Measurements from ENCODE around the gene FANCC.
"Not testable (repeated sequence)": the region's sequence is repeated elsewhere in the genome, so short reads cannot be mapped to it uniquely, and the experiment has no call there.

FANCC gene

DNA sequence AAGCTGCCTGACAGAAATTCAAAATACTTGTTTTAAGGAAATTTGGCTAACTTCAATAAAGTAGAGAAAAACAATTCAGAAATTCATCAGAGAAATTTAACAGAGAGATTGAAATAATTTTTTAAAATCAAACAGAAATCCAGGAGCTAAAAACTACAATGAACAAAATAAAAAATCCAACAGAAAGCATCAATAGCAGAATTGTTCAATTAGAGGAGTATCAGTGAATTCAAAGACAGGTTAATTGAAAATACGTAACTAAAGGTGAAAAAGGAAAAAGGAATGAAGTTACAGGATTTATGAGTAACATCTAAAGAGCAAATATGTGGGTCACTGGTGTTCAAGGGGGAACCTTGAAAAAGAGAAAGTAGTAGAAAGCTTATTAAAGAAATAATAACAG, 36.8 kb downstream of the FANCC start:
- no peak for DNase-seq (ENCODE audit: low read depth)

DNA sequence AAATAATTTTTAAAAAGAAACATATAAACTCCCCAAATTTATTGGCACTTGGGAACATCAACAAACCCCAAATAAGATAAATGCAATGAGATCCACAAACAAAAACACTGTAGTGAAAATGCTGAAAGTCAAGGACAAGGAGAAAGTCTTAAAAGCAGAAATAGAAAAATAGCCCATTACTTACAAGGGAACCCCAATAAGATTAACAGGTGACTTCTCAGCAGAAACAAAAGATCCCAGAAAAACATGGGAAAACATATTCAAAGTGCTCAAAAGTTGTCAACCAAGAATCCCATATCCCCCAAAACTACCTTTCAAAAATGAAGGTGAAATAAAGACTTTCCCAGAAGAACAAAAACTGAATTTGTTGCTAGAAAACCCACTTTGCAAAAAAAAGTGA, 40.0 kb downstream of the FANCC start:
- no peak for DNase-seq (ENCODE audit: low read depth)

DNA sequence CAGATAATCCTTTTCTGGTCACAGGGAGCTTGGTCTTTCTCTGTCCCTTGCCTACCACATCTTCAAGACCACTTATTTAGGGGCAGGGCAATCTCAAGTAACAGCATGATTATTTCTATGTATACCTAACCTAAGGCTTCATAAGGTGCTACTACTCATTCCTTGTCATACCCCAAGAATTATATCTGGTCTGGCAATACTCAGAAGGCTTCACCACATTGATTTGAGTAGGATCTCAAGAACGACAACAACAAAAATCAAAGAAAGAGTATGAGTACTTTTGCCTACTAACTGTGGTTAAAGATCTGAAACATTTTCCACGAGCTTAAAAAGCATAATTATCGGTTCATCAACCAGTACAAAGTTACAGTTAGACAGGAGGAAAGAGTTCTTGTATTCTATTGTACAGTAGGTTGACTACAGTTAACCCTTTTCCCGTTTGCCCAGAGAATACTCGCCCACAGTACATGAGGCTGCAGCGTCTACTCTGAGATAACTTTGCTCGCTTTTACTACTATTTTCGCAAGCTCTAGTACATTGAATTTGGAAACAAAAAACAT, 41.0 kb downstream of the FANCC start:
- no peak for DNase-seq (ENCODE audit: low read depth)

DNA sequence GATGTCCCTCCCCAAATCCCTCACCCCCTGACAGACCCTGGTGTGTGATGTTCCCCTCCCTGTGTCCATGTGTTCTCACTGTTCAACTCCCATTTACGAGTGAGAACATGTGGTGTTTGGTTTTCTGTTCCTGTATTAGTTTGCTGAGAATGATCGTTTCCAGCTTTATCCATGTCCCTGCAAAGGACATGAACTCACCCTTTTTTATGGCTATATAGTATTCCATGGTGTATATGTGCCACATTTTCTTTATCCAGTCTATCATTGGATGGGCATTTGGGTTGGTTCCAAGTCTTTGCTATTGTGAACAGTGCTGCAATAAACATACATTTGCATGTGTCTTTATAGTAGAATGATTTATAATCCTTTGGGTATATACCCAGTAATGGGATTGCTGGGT, 43.3 kb downstream of the FANCC start:
- DNase-seq (ENCODE audit: low read depth) = not testable (repeated sequence)

DNA sequence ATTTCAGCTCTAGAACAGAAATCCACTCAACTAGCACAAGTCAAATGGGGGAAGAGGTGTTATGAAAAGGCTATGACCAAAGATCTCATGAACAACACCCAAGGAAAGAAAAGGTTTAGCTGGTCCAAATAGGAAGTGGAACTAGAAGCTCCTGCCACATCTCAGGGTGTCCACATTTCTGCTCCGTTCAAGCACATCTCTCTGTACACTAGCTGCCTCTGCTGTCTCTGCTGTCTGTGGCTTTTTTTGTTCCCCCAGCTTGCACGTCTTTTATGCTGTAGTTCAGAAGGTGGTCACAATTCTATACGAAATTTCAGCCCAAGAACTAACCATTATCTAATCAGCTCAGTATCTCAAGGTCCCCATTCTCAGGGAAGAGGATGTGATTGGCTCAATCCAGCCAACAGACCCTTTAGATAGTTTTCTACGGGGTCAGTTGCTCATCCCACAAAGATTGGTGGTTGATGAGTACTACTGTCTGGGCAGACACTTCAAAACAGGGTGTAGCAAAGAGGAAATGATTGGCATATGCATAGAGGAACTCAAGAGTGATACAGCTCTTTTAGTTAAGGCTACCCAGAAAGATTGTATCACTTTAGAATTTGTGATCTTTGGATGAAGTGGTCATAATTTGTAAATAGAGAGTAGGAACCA, 44.0 kb downstream of the FANCC start:
- no peak for DNase-seq (ENCODE audit: low read depth)

DNA sequence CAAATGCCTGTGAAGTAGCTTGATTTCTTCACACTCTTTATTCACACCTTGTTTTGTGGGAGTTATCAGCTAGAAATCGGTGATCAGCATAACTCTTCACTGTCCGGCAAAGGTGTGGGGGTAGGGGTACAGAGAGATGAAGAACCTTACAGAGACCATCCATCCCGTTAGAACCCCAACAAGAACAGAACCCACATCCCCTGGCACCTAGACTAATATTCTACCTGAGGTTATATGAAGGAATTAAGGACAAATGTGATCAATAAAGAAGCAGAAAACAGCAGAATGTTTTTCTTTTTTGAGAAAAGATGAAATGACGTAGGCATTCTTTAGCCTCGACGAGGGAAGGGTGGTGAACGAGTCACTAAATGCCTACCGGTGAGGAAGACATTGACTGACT, 44.7 kb downstream of the FANCC start:
- no peak for DNase-seq (ENCODE audit: low read depth)

DNA sequence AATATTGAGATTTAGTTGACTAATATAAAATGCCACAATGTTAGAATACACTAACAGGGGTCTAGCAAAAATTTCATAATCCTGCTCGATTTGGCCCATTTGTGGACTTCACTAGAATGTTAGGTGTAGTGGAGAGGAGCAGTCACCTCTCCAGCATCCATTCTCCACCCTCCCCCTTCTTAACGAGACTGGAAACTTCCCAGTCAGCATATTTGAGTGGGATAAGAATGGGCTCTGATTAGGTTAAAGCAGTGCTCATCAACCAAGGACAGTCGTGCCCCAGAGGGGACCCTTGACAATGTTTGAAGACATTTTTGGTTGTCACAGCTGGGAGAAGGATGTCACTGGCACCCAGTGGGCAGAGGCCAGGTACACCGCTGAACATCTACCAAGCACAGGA, 46.7 kb downstream of the FANCC start:
- DNase-seq (ENCODE audit: low read depth) = no peak

DNA sequence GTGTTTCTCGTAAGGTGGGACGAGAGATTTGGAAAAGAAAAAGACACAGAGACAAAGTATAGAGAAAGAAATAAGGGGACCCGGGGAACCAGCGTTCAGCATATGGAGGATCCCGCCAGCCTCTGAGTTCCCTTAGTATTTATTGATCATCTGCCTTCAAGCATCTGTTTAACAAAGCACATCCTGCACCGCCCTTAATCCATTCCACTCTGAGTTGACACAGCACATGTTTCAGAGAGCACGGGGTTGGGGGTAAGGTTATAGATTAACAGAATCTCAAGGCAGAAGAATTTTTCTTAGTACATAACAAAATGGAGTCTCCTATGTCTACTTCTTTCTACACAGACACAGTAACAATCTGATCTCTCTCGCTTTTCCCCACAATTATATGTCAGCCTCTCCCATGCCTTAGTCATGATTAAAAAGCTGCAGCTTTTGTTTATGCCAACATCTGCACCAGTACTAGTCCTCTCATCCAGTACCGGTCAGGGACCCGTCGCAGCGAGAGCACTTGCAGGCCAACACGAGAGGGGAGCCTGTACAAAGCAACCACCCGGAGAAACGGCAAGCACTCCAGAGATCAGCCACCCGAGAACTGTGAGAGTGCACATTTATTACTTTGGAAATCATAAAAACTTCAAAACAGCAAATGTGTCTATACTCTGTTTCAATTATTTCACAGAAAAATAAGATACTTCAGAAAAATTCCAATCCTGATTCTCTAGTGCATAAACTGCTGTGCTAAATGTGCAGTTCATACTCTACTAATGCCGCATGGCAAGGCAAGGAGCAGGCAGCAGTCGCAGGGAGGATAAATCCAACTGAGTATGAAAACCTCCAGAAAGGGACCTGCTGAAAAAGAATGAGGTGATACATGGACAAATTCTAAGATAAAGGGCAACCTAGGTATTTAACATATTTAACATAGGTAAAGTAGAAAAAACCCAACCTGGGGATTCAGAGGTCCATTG, 47.4 kb downstream of the FANCC start:
- not testable (repeated sequence) for DNase-seq (ENCODE audit: low read depth)

DNA sequence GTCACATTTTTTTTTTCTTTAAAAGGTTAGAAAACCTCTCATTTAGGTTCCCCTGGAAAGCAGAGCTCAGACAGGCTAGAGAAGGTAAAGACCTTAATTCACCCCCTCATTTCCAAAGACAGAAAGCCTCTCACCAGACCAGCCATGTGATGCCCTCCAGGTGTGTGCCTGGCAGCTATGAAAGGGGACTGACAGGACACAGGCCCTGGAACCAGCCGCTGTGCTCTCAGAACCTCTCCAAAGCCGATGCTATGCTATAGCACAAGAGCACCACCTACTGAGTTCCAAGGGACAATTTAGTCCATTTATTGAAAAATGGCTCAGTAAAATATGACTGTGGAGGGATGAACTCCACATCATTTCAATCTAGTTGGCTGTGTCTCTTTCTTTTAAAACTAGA, 48.8 kb downstream of the FANCC start:
- no peak for DNase-seq (ENCODE audit: low read depth)

DNA sequence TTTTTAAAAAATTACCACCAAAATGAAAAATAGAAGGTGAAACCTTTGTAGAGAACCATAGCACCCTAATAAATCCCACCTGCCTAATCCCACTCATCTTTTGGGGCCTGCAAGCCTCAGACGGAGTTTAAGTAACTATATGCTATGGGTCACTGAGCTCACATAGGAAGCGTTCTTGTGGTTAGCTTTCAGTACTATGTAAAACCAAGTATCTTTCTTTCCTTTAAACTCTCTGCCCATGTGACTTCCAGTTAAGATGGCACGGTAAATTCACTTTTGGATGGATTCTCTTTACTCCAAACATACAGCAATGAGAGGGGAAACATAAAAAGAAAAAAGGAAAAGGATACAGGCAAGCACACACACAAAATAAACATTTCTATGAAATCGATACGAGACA, 50.9 kb downstream of the FANCC start:
- no peak for DNase-seq (ENCODE audit: low read depth)

DNA sequence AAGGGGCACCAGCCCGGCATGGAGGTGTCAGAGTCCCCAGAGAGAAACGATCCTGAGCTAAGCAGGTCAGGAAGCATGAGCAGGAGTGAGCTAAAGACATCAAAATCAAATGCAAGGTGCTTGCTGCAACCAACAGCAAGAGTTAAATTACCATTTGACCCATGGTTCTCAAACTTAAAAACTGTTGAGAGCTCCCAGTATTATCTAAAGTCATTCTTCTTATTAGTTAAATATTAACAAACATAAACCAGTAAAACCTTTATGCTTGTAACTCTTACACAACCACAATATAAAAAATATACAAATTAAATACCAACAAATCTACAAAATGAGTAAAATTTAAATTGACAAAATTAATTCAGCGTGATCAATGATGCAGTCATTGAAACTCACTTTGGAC, 51.5 kb downstream of the FANCC start:
- DNase-seq (ENCODE audit: low read depth) = no peak

DNA sequence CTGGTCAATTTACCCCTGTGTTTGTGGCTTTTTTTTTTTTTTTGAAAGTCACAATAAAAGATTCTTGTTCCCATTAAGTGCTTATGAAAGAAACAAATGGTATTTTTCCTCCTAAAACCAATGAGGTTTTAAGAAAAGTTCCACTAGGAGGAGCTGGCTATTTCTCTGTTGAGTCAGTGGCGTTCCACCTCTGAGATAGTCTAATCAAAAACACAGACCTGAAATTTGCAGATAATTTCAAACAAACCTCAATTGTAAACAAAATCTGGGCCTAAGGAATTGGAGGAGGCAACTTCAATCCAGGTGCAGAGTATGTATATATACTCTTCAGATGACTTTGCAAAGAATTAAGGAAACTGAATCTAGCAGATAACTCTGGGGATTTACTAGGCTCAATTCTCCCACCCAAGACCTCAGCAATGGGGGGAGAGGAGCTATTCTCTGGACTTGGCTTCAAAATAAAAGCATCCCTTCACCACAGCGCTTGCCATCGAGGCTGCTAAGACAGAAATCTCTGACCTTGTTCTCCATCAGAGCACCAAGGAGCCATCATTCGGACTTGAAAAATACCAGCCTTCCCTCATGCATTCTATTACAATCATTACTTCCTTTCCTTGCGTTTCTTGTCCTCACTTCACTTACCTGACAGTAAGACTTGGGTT, 52.4 kb downstream of the FANCC start:
- DNase-seq (ENCODE audit: low read depth) = no peak

DNA sequence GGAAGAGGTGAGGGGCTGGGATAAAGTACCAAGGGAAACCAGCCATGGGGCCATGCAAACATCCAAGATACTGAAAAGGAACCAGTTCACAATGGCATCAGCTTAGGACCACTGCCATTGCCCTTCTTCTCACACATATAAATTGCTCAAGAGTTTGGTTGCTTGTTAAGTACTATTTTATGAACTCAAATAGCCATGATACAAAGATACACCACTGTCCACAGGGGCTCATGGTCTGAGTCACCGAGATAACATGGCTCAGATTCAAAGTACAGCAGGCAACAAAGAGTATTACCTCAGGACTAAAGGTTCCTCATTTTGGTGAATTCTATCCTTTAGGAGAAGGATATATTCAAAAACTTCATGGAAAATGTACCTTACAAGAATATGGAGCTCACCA, 55.6 kb downstream of the FANCC start:
- DNase-seq (ENCODE audit: low read depth) = no peak

DNA sequence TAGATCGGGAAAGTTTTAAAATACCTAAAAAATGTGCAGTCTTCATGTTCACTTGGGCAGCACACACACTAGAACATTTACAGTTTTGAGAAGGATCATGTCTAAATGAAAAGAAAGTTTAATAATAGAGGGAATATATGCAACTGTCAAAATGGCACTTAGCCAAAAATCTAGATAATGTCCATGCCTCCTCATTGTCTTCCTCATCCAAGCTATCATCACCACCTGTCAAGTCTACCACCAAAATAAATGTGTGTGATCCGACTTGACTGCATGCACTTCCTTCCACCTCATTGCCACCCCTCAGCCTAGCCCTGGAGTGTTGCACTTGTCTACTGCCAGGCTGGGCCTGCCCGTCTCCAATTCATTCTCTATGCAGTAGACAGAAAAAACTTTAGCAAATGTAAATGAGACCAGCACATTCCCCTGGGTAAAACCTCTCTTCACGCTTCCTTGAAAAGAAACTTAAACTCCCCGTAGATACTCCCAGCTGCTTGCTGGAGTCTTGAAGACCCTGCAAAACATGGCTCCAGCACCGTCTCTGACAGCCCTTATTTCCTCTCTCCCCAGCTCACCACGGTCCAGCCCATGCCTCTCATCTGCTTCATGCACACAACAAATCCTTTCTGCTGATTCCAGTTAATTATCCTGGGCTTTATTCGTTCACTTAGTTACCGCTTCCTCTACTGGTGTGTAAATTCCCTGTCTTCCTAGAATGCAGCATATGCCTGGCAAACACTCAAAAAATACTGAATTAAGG, 66.9 kb downstream of the FANCC start:
- no peak for DNase-seq (ENCODE audit: low read depth)

DNA sequence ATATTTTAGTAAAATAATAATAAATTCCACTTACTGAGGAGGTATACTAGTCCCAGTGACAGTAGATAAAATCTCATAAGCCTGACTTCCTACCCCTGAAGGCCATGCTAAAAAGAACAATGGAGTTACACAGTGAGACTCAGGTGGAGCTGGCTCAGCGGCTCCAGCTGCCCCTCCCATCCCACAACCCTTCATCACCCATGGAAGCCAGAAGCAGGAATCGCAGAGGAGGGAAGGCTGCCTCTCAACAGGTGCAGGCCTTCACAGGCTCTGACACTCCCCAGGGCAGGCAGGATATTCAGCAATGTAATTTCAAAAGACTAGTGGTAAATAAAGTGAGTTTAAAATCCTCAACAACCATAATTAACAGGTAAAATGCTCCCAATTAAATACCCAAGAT, 67.5 kb downstream of the FANCC start:
- no peak for DNase-seq (ENCODE audit: low read depth)

DNA sequence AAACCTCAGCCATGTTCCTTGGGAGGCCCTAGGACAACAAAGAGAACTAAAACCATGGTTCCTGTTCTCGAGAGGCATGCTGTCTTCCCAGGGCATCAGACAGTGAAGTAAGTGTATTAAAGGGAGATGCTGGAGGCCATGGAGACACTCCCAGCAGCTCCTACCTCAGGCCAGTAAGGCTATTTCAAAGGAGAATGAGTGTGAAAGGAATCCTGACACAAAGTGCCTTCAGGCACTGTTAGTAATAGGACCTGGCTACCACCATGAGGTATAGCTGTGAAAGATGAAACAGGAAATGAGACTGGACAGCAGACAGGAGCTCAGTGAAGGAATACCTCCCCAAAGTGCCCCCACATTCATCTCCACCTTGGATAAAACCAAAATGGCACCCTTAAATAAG, 71.0 kb downstream of the FANCC start:
- no peak for DNase-seq (ENCODE audit: low read depth)

DNA sequence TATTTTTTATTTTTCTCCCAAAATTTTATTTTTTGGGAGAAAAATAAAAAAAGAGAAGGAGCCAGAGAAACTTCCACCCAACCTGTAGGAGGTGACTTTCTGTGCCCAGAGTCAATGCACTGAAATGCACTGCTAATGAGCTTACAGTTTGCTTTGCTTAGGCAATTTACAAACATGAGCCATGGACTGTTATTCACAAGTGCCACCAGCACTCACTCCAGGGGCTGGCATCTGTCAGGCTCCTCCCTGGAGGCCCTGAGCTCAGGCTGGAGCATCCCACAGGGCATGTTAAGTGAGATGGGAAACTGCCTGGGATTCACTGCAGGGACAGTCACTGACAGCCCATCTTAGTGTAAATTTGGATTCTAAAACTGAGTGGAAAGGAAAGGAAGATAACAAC, 74.9 kb downstream of the FANCC start:
- no peak for DNase-seq (ENCODE audit: low read depth)

DNA sequence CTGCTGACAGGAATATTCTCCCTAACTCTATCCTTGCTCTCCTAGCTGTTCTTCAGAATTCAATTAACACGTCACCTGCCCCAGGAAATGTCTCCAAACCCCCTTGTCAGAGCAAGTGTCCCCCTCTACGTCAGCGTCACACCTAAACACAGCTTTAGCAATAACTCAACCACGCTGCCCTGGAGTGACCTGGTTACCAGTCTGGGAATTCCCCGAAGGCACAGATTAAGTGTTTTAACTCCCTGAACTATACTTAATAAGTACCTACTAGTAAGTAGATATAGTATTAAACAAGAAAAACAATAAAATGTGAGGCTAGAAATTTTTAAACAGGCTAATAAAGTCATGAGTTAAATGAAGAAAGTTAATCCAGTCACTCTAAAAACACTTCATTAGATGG, 78.4 kb downstream of the FANCC start:
- no peak for DNase-seq (ENCODE audit: low read depth)

DNA sequence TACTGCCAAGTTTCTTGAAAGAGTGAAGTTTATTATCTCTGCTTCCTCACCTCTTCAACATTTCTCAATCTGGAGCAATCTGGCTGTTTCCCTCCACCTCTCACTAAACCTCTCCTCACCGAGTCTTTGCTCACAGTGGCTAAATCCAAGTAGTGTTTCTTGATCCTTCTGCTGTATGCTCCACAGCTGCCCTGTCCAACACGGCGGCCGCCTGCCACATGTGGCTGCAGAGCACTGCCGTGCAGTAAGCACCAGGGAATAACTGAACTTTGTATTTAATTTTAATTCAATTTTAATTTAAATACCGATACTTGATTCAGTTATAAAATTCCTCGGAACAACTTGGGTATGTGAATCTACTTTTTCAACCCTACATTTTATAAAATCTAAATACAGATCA, 80.2 kb downstream of the FANCC start:
- DNase-seq (ENCODE audit: low read depth) = no peak

DNA sequence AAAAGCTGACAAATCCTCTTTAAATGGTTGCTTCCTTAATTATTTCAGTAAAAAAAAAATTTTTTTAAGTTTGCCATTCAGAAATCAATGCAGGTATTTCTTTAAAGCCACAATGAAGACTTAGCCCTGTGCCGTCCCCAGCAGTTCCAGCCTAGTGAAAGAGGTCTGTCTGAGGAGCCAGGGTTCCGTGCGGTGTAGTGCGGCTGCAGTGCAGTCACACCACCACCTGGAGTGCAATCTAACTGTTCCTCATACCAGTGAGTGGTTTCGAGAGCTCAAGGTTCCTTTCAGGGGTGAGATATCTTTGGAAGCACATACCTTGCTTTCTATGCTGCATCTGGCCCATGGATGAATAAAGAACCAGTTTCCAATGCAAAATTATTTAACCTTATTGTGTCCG, 87.5 kb downstream of the FANCC start:
- DNase-seq (ENCODE audit: low read depth) = no peak

DNA sequence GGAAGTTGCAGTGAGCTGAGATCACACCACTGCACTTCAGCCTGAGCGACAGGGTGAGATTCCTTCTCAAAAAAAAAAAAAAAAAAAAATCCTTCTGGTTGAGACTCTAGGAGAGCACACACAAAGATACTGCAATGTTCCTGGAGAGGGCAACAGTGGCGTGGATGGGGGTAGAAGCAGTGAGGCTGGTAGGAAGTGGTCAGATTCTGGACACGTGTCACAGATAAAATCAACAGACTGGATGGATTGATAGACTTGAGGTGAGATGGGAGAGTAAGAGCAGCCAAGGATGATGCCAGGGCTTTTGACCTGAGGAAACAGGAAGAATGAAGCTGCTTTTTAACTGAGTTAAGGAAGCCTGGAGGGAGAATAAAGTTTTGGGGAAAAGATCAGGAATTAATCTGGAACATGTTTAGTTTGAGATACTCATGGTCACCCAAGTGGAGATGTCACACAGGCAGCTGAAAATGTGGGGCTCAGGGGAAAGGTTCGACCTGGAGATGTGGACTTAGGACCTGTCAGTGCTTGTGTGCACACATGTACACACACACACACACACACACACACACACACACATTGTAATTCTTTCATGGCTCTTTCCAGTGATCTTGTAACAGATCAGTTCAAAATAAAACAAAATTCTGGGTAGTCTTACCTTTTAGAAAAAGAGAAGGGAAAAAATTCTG, 88.1 kb downstream of the FANCC start:
- no peak for DNase-seq (ENCODE audit: low read depth)
